Transverse colon (tissue), 4 donors: ENCODE data around the gene GREB1L. TPM values are rescaled to one million over a fixed set of nuclear protein-coding genes. Genes with fewer than 3 reads are reported as not detected.
"Not testable (repeated sequence)": the region's sequence is repeated elsewhere in the genome, so short reads cannot be mapped to it uniquely, and the experiment has no call there.

ENCODE experiments used
- DNase-seq: peaks from one replicate; pipeline ENCODE4 v3.0.0-alpha.2; 2019
- H3K27ac ChIP-seq, 4 donors: fragments of 200-600 bp; sonication (generic); 2 replicates each; pipeline ENCODE4 v1.5.1; 2016 to 2018; ENCODE audit warnings: inconsistent platforms in 4 of 4
- H3K27me3 ChIP-seq: fragments of 200-600 bp; sonication (generic); 2 replicates; pipeline ENCODE4 v1.5.1; 2017; ENCODE audit warnings: inconsistent platforms
- H3K36me3 ChIP-seq, 4 donors: fragments of 200-600 bp; sonication (generic); 2 replicates each; pipeline ENCODE4 v1.5.1; 2017 to 2019; ENCODE audit warnings: inconsistent platforms in 4 of 4
- H3K4me1 ChIP-seq, 4 donors: fragments of 200-600 bp; sonication (generic); 2 replicates each; pipeline ENCODE4 v1.5.1; 2017 to 2020; ENCODE audit warnings: inconsistent platforms in 4 of 4
- H3K4me3 ChIP-seq, 4 donors: fragments of 200-600 bp; sonication (generic); 1 replicate in 1 of 4; 2 replicates in 3 of 4; pipeline versions ENCODE4 v1.5.1 to v1.6.1; 2017 to 2019; ENCODE audit warnings: inconsistent platforms in 4 of 4
- H3K9me3 ChIP-seq, 2 donors: fragments of 200-600 bp; sonication (generic); 2 replicates each; pipeline ENCODE4 v1.5.1; 2017 to 2019; ENCODE audit warnings: inconsistent platforms in 2 of 2
- EP300 ChIP-seq: sonication (generic); formaldehyde crosslinking; IDR thresholded peaks from one replicate; pipeline ENCODE4 v1.6.1; 2017; ENCODE audit warnings: antibody characterized with exemption, low read depth
- POLR2A ChIP-seq: fragments of 450-650 bp; IDR thresholded peaks from one replicate; pipeline ENCODE4 v1.6.1; 2016; ENCODE audit warnings: antibody characterized with exemption, mild to moderate bottlenecking, moderate library complexity
- POLR2AphosphoS5 ChIP-seq, 3 donors: sonication (generic); formaldehyde crosslinking; IDR thresholded peaks; one replicate each; pipeline ENCODE4 v1.6.1; 2016; ENCODE audit warnings: antibody characterized with exemption in 3 of 3
- WGBS, 2 donors: methylation state at CpG; one replicate each; pipeline ENCODE4 v1.1.5; 2018; ENCODE audit warnings: low coverage in 1 of 2; 5-methylcytosine and 5-hydroxymethylcytosine counted together
- in situ Hi-C, 4 donors: fragments of 200-750 bp; cut with MboI; loops; one replicate each; pipeline versions ENCODE4 v1.15.0 to v1.15.1; 2017; ENCODE audit warnings: low sequenced_read_pairs in 3 of 4, low pct_ligation_motif_present in 1 of 4, low pct_unique_long_range_greater_than_20kb in 1 of 4
- intact Hi-C: fragments of 100-400 bp; cut with DNase I; formaldehyde crosslinking; loops from one replicate; pipeline ENCODE4 v1.15.1; 2023; ENCODE audit warnings: low total_unique reads
- total RNA-seq, 4 donors: library from RNA; depleted of rRNA; stranded (reverse); fragments of >200 nt; gene quantifications; one replicate each; pipeline ENCODE4 v1.1.0, GENCODE V29; 2016
- TF ChIP-seq, protein P1 (sequence below), 5 experiments: fragments of 200-600 bp in 3 of 5; fragments of 450-650 bp in 2 of 5; sonication (generic) in 3 of 5; IDR thresholded peaks; 1 replicate in 2 of 5; 2 replicates in 3 of 5; pipeline ENCODE4 v1.5.1; 2016 to 2017; ENCODE audit warnings: antibody characterized with exemption in 5 of 5, inconsistent platforms in 3 of 5, mild to moderate bottlenecking in 2 of 5, moderate library complexity in 1 of 5

Gene GREB1L
- total RNA-seq, 4 donors from 2014 or later: 1.1 to 1.5 TPM; not detected in 2

DNA sequence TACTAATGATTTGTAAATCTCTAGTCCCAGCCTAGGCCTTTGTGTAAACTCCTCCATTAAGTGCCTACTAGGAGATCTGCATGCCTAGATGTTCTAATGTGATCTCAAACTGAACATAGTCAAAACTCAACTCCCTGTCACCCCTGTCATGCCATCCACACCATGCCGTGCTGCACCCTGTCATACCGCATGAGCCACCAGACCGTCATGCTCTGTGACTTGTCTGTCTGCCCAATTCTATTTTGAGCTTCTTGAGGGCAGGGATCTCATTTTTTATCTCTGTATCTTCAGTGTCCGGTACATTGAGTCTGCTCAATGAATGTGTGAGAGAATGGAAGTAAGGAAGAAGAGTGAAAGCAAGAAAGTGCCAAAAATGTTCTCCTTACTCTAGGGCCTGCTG, 35.5 kb downstream of the GREB1L start:
- 89 to 95% methylated on average over 4 of the region's 4 CpGs for WGBS, 2 donors
- Histone ChIP-seq H3K36me3 (no peaks in the 10 kb centered on the region), H3K4me3 (no peak overlapping the region), H3K27me3 (no peaks in the 10 kb centered on the region), H3K27ac (no peak overlapping the region), H3K4me1 (no peaks in the 10 kb centered on the region), H3K9me3 (no peaks in the 10 kb centered on the region)
- intact Hi-C loops: no loop called here
- in situ Hi-C loops: loop anchor here in 2 of 4 donors (10.0 to 25.0 kb wide), 3 partner anchors 63 to 110 kb away; no protein-coding TSS in a partner anchor
- no peak for DNase-seq
- TF ChIP-seq POLR2A (no peak), EP300 (no peak), POLR2AphosphoS5 (IDR thresholded peaks at IDR 0.05) (no peak)
- TF ChIP-seq, protein P1, sequence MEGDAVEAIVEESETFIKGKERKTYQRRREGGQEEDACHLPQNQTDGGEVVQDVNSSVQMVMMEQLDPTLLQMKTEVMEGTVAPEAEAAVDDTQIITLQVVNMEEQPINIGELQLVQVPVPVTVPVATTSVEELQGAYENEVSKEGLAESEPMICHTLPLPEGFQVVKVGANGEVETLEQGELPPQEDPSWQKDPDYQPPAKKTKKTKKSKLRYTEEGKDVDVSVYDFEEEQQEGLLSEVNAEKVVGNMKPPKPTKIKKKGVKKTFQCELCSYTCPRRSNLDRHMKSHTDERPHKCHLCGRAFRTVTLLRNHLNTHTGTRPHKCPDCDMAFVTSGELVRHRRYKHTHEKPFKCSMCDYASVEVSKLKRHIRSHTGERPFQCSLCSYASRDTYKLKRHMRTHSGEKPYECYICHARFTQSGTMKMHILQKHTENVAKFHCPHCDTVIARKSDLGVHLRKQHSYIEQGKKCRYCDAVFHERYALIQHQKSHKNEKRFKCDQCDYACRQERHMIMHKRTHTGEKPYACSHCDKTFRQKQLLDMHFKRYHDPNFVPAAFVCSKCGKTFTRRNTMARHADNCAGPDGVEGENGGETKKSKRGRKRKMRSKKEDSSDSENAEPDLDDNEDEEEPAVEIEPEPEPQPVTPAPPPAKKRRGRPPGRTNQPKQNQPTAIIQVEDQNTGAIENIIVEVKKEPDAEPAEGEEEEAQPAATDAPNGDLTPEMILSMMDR (IDR thresholded peaks at IDR 0.05): no peak

GRCh38 chr18:21278218-21278617, 36.2 kb downstream of the GREB1L start:
- in situ Hi-C loops: loop anchor here in 2 of 4 donors (10.0 to 25.0 kb wide), 3 partner anchors 63 to 109 kb away; no protein-coding TSS in a partner anchor

GRCh38 chr18:21281603-21282002, 39.6 kb downstream of the GREB1L start:
- Histone ChIP-seq H3K4me1 (no peaks in the 10 kb centered on the region), H3K36me3 (no peaks in the 10 kb centered on the region), H3K4me3 (no peak overlapping the region), H3K9me3 (no peaks in the 10 kb centered on the region), H3K27ac (no peak overlapping the region), H3K27me3 (no peaks in the 10 kb centered on the region)
- in situ Hi-C loops: loop anchor here in 1 of 4 donors (25.0 kb wide), 2 partner anchors 94 to 106 kb away; no protein-coding TSS in a partner anchor
- intact Hi-C loops: no loop called here
- TF ChIP-seq POLR2AphosphoS5 (IDR thresholded peaks at IDR 0.05): no peak
- TF ChIP-seq POLR2A: no peak
- TF ChIP-seq, protein P1 (IDR thresholded peaks at IDR 0.05): no peak
- no peak for TF ChIP-seq EP300
- DNase-seq: no peak

More at GRCh38 chr18:21278218-21278617, 36.2 kb downstream of the GREB1L start:
- H3K4me1 ChIP-seq, H3K27me3 ChIP-seq, DNase-seq, H3K9me3 ChIP-seq, intact Hi-C loops, H3K4me3 ChIP-seq, H3K27ac ChIP-seq, H3K36me3 ChIP-seq: not testable (repeated sequence)
- WGBS, 2 donors: 93 to 96% methylated on average over 6 of the region's 6 CpGs

DNA sequence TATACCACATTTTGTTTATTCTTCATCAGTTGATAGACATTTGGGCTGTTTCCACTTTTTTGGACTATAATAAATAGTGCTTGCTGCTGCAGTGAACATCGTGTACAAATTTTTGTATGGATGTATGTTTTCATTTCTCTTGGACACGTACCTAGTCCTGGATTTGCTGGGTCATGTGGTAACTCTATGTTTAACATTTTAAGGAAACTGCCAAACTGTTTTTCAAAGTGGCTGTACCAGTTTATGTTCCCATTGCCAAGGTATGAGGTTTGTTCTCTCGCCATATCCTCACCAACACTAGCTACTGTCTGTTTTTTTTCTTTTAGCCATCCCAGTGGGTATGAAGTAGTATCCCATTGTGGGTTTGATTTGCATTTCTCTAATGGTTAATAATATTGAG, 42.5 kb downstream of the GREB1L start:
- Histone ChIP-seq H3K27ac (no peak overlapping the region), H3K4me3 (no peak overlapping the region), H3K36me3 (no peaks in the 10 kb centered on the region), H3K9me3 (no peaks in the 10 kb centered on the region), H3K27me3 (no peaks in the 10 kb centered on the region), H3K4me1 (no peaks in the 10 kb centered on the region)
- DNase-seq: no peak
- WGBS, 2 donors: 72 to 75% methylated on average over 2 to 3 of the region's 3 CpGs
- TF ChIP-seq, protein P1 (IDR thresholded peaks at IDR 0.05): no peak
- no peak for TF ChIP-seq POLR2AphosphoS5 (IDR thresholded peaks at IDR 0.05)
- no peak for TF ChIP-seq EP300
- TF ChIP-seq POLR2A: no peak
- in situ Hi-C loops: loop anchor here in 1 of 4 donors (25.0 kb wide), 2 partner anchors 97 to 103 kb away; no protein-coding TSS in a partner anchor
- intact Hi-C loops: no loop called here

GRCh38 chr18:21289827-21290226, 47.8 kb downstream of the GREB1L start:
- Histone ChIP-seq H3K9me3 (no peaks in the 10 kb centered on the region), H3K27ac (no peak overlapping the region), H3K36me3 (no peaks in the 10 kb centered on the region), H3K27me3 (no peaks in the 10 kb centered on the region), H3K4me3 (no peak overlapping the region), H3K4me1 (peaks cover 0 to 3% (median 0%) of the 10 kb centered on the region in 4 donors)
- DNase-seq: no peak
- TF ChIP-seq POLR2A (no peak), POLR2AphosphoS5 (IDR thresholded peaks at IDR 0.05) (no peak), EP300 (no peak)
- TF ChIP-seq, protein P1 (IDR thresholded peaks at IDR 0.05): no peak
- 93 to 97% methylated on average over 3 of the region's 3 CpGs for WGBS, 2 donors
- intact Hi-C loops: no loop called here
- in situ Hi-C loops: loop anchor here in 1 of 4 donors (25.0 kb wide), 2 partner anchors 97 to 103 kb away; no protein-coding TSS in a partner anchor
